Type B pancreatic cell (in vitro differentiated cells): ENCODE results near the gene STMN3. TPM values are rescaled to one million over a fixed set of nuclear protein-coding genes. Genes with fewer than 3 reads are reported as not detected.
"Not testable (repeated sequence)": the region's sequence is repeated elsewhere in the genome, so short reads cannot be mapped to it uniquely, and the experiment has no call there.

Source experiments
- DNase-seq: peaks from one replicate; pipeline ENCODE4 v3.0.0; 2021; ENCODE audit warnings: mixed read lengths; ENCODE audit not compliant: unreplicated experiment; ENCODE audit errors: extremely low spot score
- H3K27ac Mint-ChIP-seq: 2 replicates; pipeline ENCODE4 v1.8.0; 2021; ENCODE audit warnings: mild to moderate bottlenecking, mixed read lengths
- H3K27me3 Mint-ChIP-seq: 2 replicates; pipeline ENCODE4 v1.8.0; 2021; ENCODE audit warnings: mixed read lengths
- H3K36me3 Mint-ChIP-seq: 2 replicates; pipeline ENCODE4 v1.8.0; 2021; ENCODE audit warnings: mixed read lengths
- H3K4me1 Mint-ChIP-seq: one replicate; pipeline ENCODE4 v1.8.0; 2021; ENCODE audit warnings: mixed read lengths; ENCODE audit not compliant: unreplicated experiment
- H3K4me3 Mint-ChIP-seq: 2 replicates; pipeline ENCODE4 v1.8.0; 2021; ENCODE audit warnings: mild to moderate bottlenecking, mixed read lengths
- H3K9me3 Mint-ChIP-seq: 2 replicates; pipeline ENCODE4 v1.8.0; 2021; ENCODE audit warnings: mixed read lengths
- total RNA-seq: library from RNA; stranded (reverse); gene quantifications from 2 replicates; pipeline ENCODE4 v1.2.1, GENCODE V29; 2021; ENCODE audit warnings: low replicate concordance
- TF ChIP-seq, protein P1 (sequence below): fragments of 200-600 bp; sonication (generic); conservative IDR thresholded peaks from 2 replicates; pipeline ENCODE4 v1.5.0; 2021; ENCODE audit warnings: antibody characterized with exemption, mild to moderate bottlenecking

STMN3 gene
- total RNA-seq, 1 donor from 2014 or later = 40.8 TPM

DNA sequence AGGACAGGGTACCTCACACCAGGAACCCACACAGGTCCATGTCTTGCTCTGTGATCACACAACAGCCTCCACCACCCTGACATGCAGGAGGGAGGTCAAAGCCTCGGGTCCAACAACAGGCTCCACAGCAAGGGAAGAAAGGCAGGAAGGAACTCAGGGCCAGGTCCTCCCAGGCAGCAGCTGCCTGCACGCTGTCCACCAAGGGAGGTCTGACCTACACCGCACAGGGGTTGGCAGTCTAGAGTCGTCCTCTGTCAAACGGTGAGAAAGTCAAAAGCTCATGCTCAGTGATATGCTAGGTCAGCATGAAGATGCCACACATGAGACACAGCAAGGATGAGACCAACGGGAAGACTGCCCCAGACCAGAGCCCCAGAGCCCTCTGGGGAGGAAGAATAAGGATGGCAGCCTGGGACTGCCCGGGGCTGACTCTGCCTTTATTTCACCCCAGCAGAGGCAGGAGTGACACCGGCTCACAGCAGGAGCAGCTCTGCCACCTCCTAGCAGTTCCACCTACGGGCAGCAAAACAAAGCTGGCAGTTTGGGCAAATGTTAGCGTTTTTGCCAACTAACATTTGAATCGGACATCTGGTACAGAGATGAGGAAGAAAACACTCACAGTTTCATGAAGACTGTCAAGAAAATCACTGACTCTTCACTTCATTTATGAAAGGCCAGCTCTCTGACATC is 34.8 kb downstream of the STMN3 start:
- Mint-ChIP-seq H3K4me1 (peaks cover 8% of the 10 kb centered on the region), H3K27ac (no peak overlapping the region), H3K27me3 (no peaks in the 10 kb centered on the region), H3K9me3 (no peaks in the 10 kb centered on the region), H3K4me3 (no peak overlapping the region), H3K36me3 (peaks cover 25% of the 10 kb centered on the region)
- DNase-seq = no peak
- TF ChIP-seq, protein P1, sequence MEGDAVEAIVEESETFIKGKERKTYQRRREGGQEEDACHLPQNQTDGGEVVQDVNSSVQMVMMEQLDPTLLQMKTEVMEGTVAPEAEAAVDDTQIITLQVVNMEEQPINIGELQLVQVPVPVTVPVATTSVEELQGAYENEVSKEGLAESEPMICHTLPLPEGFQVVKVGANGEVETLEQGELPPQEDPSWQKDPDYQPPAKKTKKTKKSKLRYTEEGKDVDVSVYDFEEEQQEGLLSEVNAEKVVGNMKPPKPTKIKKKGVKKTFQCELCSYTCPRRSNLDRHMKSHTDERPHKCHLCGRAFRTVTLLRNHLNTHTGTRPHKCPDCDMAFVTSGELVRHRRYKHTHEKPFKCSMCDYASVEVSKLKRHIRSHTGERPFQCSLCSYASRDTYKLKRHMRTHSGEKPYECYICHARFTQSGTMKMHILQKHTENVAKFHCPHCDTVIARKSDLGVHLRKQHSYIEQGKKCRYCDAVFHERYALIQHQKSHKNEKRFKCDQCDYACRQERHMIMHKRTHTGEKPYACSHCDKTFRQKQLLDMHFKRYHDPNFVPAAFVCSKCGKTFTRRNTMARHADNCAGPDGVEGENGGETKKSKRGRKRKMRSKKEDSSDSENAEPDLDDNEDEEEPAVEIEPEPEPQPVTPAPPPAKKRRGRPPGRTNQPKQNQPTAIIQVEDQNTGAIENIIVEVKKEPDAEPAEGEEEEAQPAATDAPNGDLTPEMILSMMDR = no peak

DNA sequence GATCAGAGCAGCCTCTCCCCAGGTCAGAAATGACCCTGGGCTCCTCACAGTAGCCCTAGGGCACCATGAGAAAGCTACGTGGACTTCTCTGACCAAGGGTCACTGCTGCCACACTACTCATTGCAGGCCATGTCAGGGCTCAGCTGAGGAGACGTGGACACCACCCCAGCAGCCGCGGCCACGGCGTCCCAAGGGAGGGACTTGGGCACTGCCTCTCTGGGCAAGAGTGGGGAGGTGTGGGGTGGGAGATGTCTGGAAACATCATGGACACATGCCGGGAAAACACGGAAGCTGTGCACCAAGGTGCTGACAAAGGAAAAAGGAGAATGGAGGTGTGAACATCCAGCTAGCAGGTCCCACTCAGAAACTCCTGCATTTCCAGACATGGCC is 35.4 kb downstream of the STMN3 start:
- peaks cover 6% of the 10 kb centered on the region for H3K4me1 Mint-ChIP-seq
- peaks cover 25% of the 10 kb centered on the region for H3K36me3 Mint-ChIP-seq
- no peak overlapping the region for H3K4me3 Mint-ChIP-seq
- DNase-seq = no peak
- no peaks in the 10 kb centered on the region for H3K27me3 Mint-ChIP-seq
- no peak overlapping the region for H3K27ac Mint-ChIP-seq
- H3K9me3 Mint-ChIP-seq = no peaks in the 10 kb centered on the region
- TF ChIP-seq, protein P1 = no peak

DNA sequence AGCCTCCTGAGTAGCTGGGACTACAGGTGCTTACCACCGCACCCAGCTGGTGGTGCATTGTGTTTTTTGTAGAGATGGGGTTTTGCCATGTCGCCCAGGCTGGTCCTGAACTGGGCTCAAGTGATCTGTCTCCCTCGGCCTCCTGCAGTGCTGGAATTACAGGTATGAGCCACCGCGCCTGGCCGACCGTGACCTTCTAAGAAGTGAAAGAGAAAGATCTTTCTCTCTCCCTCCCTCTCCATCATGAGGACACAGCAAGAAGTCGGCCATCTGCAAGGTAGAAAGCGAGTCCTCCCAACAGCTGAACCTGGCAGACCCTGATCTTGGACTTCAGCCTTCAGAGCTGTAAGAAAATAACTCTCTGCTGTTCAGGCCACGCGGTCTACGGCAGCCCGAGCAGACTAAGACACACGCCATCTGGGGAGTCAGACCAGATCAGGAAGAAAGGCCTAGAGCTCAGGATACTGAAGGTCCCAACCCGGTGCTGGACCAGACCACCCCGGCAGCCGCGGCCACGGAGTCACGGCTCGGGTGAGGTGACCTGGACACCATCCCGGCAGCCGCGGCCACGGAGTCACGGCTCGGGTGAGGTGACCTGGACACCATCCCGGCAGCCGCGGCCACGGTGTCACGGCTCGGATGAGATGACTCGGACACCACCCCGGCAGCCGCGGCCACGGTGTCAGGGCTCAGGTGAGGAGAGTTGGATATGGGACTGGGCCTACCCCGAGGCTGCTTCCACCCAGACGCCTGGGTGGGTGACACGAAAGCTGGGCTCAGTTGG is 35.9 kb downstream of the STMN3 start:
- Mint-ChIP-seq H3K4me1 (peaks cover under 1% of the 10 kb centered on the region), H3K4me3 (no peak overlapping the region), H3K9me3 (no peaks in the 10 kb centered on the region), H3K36me3 (peaks cover 19% of the 10 kb centered on the region), H3K27ac (no peak overlapping the region), H3K27me3 (no peaks in the 10 kb centered on the region)
- TF ChIP-seq, protein P1 = no peak
- DNase-seq = no peak

DNA sequence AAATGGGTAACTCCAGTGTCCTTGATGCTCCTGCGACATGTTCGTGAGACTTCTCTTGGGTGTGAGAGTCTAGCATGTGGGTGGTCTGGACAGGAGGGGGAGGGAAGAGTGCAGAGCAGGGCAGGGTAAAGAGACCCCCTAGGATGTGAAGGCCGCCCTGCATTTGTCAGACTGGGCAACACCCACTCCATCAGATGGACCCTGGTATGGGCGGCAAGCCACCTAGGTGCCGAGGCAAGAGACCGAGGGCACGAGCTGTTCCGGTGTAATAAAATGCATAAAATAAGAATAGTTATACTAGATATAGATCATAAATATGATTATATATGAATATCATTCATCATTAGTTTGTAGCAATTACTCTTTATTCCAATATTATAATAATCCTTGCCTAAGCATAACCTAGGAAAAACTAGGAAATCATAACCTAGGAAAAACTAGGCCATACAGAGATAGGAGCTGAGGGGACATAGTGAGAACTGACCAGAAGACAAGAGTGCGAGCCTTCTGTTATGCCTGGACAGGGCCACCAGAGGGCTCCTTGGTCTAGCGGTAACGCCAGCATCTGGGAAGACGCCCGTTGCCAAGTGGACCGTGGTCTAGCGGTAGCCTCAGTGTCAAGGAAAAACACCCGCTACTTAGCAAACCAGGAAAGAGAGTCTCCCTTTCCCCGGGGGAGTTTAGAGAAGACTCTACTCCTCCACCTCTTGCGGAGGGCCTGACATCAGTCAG is 39.2 kb downstream of the STMN3 start:
- peaks cover 17% of the 10 kb centered on the region for H3K36me3 Mint-ChIP-seq
- H3K27me3 Mint-ChIP-seq, H3K4me1 Mint-ChIP-seq, H3K27ac Mint-ChIP-seq, DNase-seq, H3K4me3 Mint-ChIP-seq, H3K9me3 Mint-ChIP-seq: not testable (repeated sequence)
- TF ChIP-seq, protein P1 = peak; percentile 53

DNA sequence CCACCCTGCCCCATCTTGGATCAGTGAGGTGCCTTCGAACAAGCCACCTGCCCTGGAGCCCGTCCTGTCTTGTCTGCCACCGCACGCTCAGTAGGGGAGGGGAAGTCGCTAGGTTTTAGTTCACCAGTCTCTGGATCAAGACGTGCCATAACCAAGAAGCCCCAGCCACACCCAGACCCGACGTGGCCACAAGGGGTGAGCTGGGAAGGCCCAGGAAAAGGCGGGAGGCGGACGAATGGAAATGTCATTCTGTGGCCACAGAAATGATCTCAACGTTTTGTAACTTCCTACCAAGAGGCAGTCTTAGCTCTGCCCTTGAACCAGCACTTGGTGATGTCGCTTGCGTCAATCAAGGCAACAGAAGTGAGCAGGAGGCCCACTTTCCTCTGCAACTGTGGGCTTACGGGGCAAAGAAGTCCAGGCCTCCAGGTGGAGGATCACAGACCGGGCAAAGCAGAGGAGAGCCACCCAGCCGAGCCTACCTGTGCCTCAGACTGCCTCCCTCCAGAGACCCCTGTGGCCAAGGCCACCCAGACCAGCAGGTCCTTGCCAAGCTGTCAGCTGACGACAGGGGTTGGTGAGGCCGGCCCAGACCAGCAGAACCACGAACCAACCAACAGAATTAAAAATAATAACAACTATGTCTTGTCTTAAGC is 40.8 kb downstream of the STMN3 start:
- Mint-ChIP-seq H3K4me3 (no peak overlapping the region), H3K9me3 (no peaks in the 10 kb centered on the region), H3K36me3 (peaks cover 17% of the 10 kb centered on the region), H3K4me1 (no peaks in the 10 kb centered on the region), H3K27me3 (no peaks in the 10 kb centered on the region), H3K27ac (no peak overlapping the region)
- no peak for DNase-seq
- TF ChIP-seq, protein P1 = no peak
